HEK293 (cell line): ENCODE measurements around the gene TMX2.

Experiments
- KLF7 ChIP-seq: fragments of 450-650 bp; formaldehyde crosslinking; IDR thresholded peaks from 2 replicates; pipeline ENCODE4 v1.5.1; 2016; ENCODE audit warnings: missing biosample characterization, missing genetic modification characterization, borderline replicate concordance
- ZBTB8A ChIP-seq: fragments of 450-650 bp; formaldehyde crosslinking; IDR thresholded peaks from 2 replicates; pipeline ENCODE4 v1.5.1; 2016; ENCODE audit warnings: missing biosample characterization, missing genetic modification characterization
- ZNF266 ChIP-seq: fragments of 450-650 bp; formaldehyde crosslinking; IDR thresholded peaks from 2 replicates; pipeline ENCODE4 v1.5.1; 2016; ENCODE audit warnings: missing biosample characterization, missing genetic modification characterization, low read depth
- ZNF610 ChIP-seq: fragments of 450-650 bp; formaldehyde crosslinking; IDR thresholded peaks from 2 replicates; pipeline ENCODE4 v1.5.1; 2016; ENCODE audit warnings: missing biosample characterization, missing genetic modification characterization, borderline replicate concordance
- TF ChIP-seq, protein P1 (sequence below): fragments of 450-650 bp; formaldehyde crosslinking; IDR thresholded peaks from 2 replicates; pipeline ENCODE4 v1.5.1; 2016; ENCODE audit warnings: missing biosample characterization, missing genetic modification characterization
- TF ChIP-seq, protein P2 (sequence below): fragments of 450-650 bp; formaldehyde crosslinking; IDR thresholded peaks from 2 replicates; pipeline ENCODE4 v1.5.1; 2016; ENCODE audit warnings: missing biosample characterization, missing genetic modification characterization
- TF ChIP-seq, protein P3 (sequence below): fragments of 450-650 bp; formaldehyde crosslinking; IDR thresholded peaks from 2 replicates; pipeline ENCODE4 v1.5.1; 2016; ENCODE audit warnings: missing biosample characterization, missing genetic modification characterization
- TF ChIP-seq, protein P4 (sequence below): fragments of 450-650 bp; formaldehyde crosslinking; conservative IDR thresholded peaks from 2 replicates; pipeline ENCODE4 v1.5.1; 2016; ENCODE audit warnings: low read depth, missing biosample characterization, missing genetic modification characterization

DNA sequence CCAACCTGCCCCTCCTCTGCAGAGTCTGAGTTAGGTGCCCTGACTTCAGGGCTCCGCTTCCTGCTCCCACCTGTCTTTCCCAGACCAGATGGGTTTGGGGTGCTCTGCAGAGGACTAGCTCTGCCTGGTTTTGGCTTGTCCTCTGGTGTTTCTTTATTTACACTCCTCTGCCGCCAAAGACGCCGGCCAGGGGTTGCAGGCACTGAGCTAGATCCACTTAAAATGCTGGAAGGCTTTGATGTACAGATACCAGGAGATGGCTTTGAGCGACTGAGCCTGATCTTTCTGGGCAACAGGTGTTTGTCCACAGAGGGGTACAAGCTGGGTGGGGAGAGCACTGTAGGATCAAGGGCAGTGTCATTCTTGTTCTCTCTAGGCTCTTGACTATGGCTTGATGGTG lies 32.8 kb downstream of the TMX2 start:
- TF ChIP-seq, protein P1, sequence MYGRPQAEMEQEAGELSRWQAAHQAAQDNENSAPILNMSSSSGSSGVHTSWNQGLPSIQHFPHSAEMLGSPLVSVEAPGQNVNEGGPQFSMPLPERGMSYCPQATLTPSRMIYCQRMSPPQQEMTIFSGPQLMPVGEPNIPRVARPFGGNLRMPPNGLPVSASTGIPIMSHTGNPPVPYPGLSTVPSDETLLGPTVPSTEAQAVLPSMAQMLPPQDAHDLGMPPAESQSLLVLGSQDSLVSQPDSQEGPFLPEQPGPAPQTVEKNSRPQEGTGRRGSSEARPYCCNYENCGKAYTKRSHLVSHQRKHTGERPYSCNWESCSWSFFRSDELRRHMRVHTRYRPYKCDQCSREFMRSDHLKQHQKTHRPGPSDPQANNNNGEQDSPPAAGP (tag by site-specific recombination): no peak
- TF ChIP-seq, protein P2, sequence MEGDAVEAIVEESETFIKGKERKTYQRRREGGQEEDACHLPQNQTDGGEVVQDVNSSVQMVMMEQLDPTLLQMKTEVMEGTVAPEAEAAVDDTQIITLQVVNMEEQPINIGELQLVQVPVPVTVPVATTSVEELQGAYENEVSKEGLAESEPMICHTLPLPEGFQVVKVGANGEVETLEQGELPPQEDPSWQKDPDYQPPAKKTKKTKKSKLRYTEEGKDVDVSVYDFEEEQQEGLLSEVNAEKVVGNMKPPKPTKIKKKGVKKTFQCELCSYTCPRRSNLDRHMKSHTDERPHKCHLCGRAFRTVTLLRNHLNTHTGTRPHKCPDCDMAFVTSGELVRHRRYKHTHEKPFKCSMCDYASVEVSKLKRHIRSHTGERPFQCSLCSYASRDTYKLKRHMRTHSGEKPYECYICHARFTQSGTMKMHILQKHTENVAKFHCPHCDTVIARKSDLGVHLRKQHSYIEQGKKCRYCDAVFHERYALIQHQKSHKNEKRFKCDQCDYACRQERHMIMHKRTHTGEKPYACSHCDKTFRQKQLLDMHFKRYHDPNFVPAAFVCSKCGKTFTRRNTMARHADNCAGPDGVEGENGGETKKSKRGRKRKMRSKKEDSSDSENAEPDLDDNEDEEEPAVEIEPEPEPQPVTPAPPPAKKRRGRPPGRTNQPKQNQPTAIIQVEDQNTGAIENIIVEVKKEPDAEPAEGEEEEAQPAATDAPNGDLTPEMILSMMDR (tag by site-specific recombination): no peak
- TF ChIP-seq, protein P3, sequence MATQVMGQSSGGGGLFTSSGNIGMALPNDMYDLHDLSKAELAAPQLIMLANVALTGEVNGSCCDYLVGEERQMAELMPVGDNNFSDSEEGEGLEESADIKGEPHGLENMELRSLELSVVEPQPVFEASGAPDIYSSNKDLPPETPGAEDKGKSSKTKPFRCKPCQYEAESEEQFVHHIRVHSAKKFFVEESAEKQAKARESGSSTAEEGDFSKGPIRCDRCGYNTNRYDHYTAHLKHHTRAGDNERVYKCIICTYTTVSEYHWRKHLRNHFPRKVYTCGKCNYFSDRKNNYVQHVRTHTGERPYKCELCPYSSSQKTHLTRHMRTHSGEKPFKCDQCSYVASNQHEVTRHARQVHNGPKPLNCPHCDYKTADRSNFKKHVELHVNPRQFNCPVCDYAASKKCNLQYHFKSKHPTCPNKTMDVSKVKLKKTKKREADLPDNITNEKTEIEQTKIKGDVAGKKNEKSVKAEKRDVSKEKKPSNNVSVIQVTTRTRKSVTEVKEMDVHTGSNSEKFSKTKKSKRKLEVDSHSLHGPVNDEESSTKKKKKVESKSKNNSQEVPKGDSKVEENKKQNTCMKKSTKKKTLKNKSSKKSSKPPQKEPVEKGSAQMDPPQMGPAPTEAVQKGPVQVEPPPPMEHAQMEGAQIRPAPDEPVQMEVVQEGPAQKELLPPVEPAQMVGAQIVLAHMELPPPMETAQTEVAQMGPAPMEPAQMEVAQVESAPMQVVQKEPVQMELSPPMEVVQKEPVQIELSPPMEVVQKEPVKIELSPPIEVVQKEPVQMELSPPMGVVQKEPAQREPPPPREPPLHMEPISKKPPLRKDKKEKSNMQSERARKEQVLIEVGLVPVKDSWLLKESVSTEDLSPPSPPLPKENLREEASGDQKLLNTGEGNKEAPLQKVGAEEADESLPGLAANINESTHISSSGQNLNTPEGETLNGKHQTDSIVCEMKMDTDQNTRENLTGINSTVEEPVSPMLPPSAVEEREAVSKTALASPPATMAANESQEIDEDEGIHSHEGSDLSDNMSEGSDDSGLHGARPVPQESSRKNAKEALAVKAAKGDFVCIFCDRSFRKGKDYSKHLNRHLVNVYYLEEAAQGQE (tag by site-specific recombination): no peak
- TF ChIP-seq KLF7 (no peak), ZBTB8A (tag by site-specific recombination) (no peak), ZNF266 (tag by site-specific recombination) (no peak), ZNF610 (tag by site-specific recombination) (no peak)
- TF ChIP-seq, protein P4, sequence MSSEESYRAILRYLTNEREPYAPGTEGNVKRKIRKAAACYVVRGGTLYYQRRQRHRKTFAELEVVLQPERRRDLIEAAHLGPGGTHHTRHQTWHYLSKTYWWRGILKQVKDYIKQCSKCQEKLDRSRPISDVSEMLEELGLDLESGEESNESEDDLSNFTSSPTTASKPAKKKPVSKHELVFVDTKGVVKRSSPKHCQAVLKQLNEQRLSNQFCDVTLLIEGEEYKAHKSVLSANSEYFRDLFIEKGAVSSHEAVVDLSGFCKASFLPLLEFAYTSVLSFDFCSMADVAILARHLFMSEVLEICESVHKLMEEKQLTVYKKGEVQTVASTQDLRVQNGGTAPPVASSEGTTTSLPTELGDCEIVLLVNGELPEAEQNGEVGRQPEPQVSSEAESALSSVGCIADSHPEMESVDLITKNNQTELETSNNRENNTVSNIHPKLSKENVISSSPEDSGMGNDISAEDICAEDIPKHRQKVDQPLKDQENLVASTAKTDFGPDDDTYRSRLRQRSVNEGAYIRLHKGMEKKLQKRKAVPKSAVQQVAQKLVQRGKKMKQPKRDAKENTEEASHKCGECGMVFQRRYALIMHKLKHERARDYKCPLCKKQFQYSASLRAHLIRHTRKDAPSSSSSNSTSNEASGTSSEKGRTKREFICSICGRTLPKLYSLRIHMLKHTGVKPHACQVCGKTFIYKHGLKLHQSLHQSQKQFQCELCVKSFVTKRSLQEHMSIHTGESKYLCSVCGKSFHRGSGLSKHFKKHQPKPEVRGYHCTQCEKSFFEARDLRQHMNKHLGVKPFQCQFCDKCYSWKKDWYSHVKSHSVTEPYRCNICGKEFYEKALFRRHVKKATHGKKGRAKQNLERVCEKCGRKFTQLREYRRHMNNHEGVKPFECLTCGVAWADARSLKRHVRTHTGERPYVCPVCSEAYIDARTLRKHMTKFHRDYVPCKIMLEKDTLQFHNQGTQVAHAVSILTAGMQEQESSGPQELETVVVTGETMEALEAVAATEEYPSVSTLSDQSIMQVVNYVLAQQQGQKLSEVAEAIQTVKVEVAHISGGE (tag by site-specific recombination): no peak
